K562 (cell line): ENCODE data around the gene NPAS3.

Experiments used
- CHD2 ChIP-seq: IDR thresholded peaks from 2 replicates; pipeline ENCODE4 v1.6.1; 2011; ENCODE audit warnings: low read depth, low read length
- EGR1 ChIP-seq: fragments of 450-650 bp; conservative IDR thresholded peaks from 2 replicates; pipeline ENCODE4 v1.6.1; 2017; ENCODE audit warnings: mild to moderate bottlenecking
- TOE1 ChIP-seq, 2 experiments: fragments of 450-650 bp in 1 of 2; sonication (generic) in 1 of 2; formaldehyde crosslinking in 1 of 2; IDR thresholded peaks; 2 replicates each; pipeline versions ENCODE4 v1.7.1 to v1.8.0; 2016 to 2022; ENCODE audit warnings: borderline replicate concordance in 2 of 2, mild to moderate bottlenecking in 2 of 2, antibody characterized with exemption in 1 of 2, inconsistent platforms in 1 of 2, low read depth in 1 of 2, missing genetic modification reagents in 1 of 2, moderate library complexity in 1 of 2
- TF ChIP-seq, protein P1 (sequence below), 3 experiments: IDR thresholded peaks in 2 of 3; conservative IDR thresholded peaks in 1 of 3; 2 replicates each; pipeline ENCODE4 v1.5.1; 2011 to 2012; ENCODE audit warnings: low read length in 3 of 3, mild to moderate bottlenecking in 3 of 3, control low read depth in 2 of 3, improper control_type of control experiment in 1 of 3, inconsistent platforms in 1 of 3, low read depth in 1 of 3, mixed read lengths in 1 of 3, moderate library complexity in 1 of 3; ENCODE audit not compliant: insufficient read depth in 2 of 3
- TF ChIP-seq, protein P2 (sequence below): sonication (generic); formaldehyde crosslinking; IDR thresholded peaks from 2 replicates; pipeline ENCODE4 v1.8.1; 2023; ENCODE audit warnings: mild to moderate bottlenecking, missing genetic modification reagents
- TF ChIP-seq, protein P3 (sequence below), 2 experiments: fragments of 200-800 bp in 1 of 2; sonication (Bioruptor generic) in 1 of 2; sonication (generic) in 1 of 2; formaldehyde crosslinking in 1 of 2; IDR thresholded peaks in 1 of 2; conservative IDR thresholded peaks in 1 of 2; 2 replicates each; pipeline versions ENCODE4 v1.5.0 to v1.6.1; 2016 to 2020; ENCODE audit warnings: missing compliant biosample characterization in 1 of 2, missing genetic modification characterization in 1 of 2, missing genetic modification reagents in 1 of 2

DNA sequence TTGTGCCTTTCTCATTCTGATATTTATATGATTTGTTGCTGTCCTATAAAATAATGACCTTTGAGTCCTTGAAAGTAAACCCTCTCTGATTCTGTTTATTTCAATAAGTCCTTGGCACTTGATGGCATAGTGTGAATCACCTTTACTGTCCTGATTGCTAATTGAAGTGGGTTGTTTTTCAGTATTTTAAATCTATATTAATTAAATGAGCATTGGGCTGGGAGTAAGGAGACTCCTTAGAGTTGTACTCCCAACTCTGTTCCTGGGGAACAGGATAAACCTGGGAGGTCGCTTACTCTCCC is 776.5 kb downstream of the NPAS3 start:
- TF ChIP-seq, protein P1, sequence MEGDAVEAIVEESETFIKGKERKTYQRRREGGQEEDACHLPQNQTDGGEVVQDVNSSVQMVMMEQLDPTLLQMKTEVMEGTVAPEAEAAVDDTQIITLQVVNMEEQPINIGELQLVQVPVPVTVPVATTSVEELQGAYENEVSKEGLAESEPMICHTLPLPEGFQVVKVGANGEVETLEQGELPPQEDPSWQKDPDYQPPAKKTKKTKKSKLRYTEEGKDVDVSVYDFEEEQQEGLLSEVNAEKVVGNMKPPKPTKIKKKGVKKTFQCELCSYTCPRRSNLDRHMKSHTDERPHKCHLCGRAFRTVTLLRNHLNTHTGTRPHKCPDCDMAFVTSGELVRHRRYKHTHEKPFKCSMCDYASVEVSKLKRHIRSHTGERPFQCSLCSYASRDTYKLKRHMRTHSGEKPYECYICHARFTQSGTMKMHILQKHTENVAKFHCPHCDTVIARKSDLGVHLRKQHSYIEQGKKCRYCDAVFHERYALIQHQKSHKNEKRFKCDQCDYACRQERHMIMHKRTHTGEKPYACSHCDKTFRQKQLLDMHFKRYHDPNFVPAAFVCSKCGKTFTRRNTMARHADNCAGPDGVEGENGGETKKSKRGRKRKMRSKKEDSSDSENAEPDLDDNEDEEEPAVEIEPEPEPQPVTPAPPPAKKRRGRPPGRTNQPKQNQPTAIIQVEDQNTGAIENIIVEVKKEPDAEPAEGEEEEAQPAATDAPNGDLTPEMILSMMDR (IDR thresholded peaks at IDR 0.05 in 2 of 3, conservative IDR thresholded peaks at IDR 0.05 in 1 of 3; ENCODE audit: insufficient read depth in 2 of 3, low read depth in 1 of 3, low read length in 3 of 3) = no peak
- TF ChIP-seq, protein P2, sequence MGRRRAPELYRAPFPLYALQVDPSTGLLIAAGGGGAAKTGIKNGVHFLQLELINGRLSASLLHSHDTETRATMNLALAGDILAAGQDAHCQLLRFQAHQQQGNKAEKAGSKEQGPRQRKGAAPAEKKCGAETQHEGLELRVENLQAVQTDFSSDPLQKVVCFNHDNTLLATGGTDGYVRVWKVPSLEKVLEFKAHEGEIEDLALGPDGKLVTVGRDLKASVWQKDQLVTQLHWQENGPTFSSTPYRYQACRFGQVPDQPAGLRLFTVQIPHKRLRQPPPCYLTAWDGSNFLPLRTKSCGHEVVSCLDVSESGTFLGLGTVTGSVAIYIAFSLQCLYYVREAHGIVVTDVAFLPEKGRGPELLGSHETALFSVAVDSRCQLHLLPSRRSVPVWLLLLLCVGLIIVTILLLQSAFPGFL = no peak
- TF ChIP-seq, protein P3, sequence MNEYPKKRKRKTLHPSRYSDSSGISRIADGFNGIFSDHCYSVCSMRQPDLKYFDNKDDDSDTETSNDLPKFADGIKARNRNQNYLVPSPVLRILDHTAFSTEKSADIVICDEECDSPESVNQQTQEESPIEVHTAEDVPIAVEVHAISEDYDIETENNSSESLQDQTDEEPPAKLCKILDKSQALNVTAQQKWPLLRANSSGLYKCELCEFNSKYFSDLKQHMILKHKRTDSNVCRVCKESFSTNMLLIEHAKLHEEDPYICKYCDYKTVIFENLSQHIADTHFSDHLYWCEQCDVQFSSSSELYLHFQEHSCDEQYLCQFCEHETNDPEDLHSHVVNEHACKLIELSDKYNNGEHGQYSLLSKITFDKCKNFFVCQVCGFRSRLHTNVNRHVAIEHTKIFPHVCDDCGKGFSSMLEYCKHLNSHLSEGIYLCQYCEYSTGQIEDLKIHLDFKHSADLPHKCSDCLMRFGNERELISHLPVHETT (CRISPR knock-in tag; conservative IDR thresholded peaks at IDR 0.05 in 1 of 2, IDR thresholded peaks at IDR 0.05 in 1 of 2) = no peak
- TF ChIP-seq CHD2 (no peak), TOE1 (IDR thresholded peaks at IDR 0.05; ENCODE audit: borderline replicate concordance) (no peak), TOE1 (CRISPR knock-in tag; IDR thresholded peaks at IDR 0.05; ENCODE audit: borderline replicate concordance, low read depth) (no peak), EGR1 (no peak)
